KOPT-K1 (cell line): ENCODE results near the gene HOXA2.

ENCODE experiments used
- H3K27ac ChIP-seq: fragments of 200-600 bp; sonication (generic); 2 replicates; pipeline ENCODE4 v1.5.1; 2016; ENCODE audit warnings: antibody characterized with exemption, mild to moderate bottlenecking, low read depth, low read length; ENCODE audit not compliant: poor library complexity, severe bottlenecking
- H3K36me3 ChIP-seq: fragments of 200-600 bp; sonication (generic); 2 replicates; pipeline ENCODE4 v1.5.1; 2017; ENCODE audit warnings: antibody characterized with exemption, mild to moderate bottlenecking, low read length, moderate library complexity; ENCODE audit not compliant: insufficient read depth
- H3K9me3 ChIP-seq: fragments of 200-600 bp; sonication (generic); 2 replicates; pipeline ENCODE4 v1.5.1; 2017; ENCODE audit warnings: antibody characterized with exemption, low read length, mild to moderate bottlenecking; ENCODE audit not compliant: insufficient read depth, poor library complexity, severe bottlenecking

HOXA2 gene

DNA sequence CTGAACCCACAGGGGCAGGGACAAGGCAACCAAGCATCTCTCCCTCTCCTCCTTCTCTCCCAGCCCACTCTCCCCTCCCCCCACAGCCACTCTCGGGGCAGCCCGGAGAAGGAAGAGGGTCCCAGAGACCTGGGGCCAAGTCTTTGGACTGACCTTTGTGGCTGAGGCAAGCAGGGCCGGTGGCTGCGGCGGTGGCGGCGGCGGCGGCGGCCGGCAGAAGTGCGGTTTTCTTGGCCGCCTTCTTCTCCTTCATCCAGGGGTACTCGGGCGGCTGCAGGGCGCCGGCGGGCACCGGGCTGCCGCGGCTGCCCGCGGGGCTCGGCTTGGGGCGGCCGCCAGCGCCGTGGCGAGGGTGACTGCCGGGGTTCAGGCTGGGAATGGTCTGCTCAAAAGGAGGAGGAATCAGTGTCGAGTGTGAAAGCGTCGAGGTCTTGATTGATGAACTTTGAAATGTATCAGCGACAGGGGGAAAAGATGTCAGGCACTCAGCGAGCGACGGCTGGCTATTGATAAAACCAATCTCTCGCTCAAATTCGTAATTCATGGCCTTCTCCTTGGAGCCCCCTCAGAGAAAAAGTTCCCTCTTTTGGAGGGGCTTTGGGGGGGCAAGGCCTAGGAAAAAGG is 414 bp downstream of the HOXA2 start:
- no peak overlapping the region for H3K27ac ChIP-seq
- peaks cover 8% of the 10 kb centered on the region for H3K9me3 ChIP-seq
- H3K36me3 ChIP-seq = no peaks in the 10 kb centered on the region

- Histone ChIP-seq H3K9me3 (peaks cover 10% of the 10 kb centered on the region), H3K36me3 (no peaks in the 10 kb centered on the region), H3K27ac (no peak overlapping the region)
These were observed 1.1 kb downstream of the HOXA2 start for GRCh38 chr7:27101171-27101956.

- Histone ChIP-seq H3K27ac (no peak overlapping the region), H3K36me3 (no peaks in the 10 kb centered on the region), H3K9me3 (peaks cover 13% of the 10 kb centered on the region)
These were observed 1.8 kb downstream of the HOXA2 start for GRCh38 chr7:27100694-27101170.

DNA sequence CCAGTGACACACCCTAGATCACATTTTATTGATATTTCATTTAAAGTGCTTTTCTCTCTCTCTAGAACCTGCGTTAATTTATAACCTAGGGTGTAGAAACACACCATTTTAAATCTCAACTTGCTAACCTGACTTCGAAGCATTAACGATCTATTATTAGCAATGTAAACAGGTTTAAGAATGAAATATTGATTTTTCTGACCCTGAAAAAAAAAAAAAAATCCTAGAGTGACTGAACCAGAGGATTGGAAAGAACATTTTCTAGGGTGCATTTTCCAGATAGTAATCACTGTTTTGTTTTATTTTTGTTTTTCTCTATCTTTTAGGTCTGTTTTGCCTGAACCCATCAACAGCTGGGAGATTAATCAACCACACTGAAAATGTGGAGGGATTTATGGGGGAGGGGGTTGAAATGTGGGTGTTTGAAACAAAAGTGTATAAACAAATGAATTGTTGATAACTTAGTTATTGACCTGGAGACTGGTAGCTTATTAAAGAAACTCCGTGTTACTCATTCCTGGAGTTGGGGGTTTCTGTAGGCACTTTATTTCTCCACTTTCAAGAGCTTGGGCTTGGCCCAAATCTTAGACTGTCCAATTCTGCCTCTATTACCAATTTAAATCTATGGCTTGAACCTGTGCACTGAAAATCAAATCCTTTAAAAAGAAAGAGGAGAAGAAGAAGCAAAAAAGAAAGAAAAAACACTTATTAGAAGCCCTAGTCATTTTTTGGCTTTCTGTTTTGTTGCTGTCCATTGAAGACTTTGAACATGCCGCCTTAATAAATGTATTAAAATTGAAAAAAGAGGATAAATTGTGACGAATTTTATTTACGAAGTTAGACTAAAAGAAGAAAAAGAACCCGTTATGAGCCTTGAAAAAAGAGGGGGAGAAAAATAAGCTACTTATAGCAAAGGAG is 2.8 kb downstream of the HOXA2 start:
- Histone ChIP-seq H3K9me3 (peaks cover 18% of the 10 kb centered on the region), H3K36me3 (no peaks in the 10 kb centered on the region), H3K27ac (no peak overlapping the region)

- Histone ChIP-seq H3K36me3 (no peaks in the 10 kb centered on the region), H3K9me3 (peaks cover 21% of the 10 kb centered on the region), H3K27ac (no peak overlapping the region)
These were observed 3.7 kb downstream of the HOXA2 start for GRCh38 chr7:27098578-27099451.

DNA sequence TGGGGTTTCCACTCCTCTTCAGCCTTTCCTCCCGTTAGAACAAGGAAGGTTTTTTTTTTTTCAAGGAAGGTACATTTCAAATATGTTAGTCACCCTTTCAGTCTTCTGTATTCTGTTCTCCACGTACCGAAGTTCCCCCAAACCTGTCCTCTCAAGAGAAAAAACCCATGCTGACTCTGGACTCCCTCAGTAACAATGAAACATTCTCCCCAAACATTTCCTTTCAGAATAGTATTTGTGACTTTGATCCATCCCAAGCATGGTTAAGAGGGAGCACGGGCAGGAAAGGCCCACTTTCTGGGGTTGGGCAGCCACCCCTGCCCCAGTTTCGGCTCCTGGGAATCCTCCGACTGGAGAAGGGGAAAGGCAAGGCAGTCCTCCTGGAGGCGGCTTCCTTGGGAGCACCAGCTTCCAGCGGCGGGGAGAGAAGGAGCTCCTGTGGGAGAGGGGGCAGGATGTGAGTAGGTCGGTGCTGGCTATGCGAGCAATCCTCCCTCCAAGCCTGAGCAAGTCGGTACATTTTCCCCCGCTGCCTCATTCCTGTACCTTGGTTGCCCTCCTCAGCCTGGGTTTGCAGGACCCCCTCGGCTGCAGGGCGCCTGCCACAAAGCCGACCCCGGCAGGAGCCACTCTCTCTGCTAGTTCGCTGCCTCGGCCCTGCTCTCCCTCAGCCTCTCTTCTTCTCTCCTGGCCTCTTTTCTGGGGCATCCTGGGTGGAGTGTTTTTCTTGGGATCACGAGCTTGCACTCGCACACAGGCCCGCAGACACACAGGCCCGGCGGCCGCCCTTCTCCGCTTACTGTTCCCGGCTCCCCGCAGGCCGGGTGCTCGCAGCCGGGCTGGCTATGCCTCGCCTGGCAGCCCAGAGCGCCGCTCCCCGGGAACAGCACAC is 4.6 kb downstream of the HOXA2 start:
- Histone ChIP-seq H3K27ac (no peak overlapping the region), H3K36me3 (no peaks in the 10 kb centered on the region), H3K9me3 (peaks cover 19% of the 10 kb centered on the region)

DNA sequence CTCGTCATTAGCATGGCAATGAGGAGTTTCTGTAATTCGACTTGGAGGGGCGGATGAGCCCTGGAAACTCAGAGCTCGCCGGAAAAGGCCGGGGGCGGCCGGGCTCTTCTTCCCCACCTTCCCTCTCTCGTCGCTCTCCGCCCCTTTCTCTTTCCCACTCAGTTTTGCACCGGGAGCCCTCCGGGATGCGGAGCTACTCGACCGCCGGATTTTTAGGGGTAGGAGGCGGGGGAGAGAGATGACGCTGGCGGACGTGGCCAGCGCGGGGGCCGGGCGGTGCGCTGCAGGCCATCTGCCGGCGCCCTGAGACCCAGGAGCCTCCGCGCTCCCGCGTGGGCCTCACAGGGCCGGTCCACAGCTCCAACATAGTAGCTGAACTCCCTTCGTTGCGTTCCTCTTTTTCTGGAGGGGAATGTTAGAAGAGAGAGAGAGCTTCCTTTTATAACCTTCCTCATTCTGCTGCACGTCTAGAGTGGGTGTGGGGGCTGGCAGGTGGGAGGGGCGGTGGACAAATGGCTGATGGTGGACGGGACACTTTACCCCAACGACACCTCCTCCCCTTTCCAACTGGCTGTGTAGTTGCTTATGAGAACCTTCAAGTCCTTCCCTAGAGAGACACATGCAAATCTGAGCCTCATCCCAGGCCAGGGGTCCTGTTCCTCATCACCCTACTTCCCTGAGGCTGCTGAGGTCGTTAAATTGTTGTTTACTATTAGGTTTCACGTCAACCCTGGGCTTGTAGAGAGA is 5.5 kb downstream of the HOXA2 start:
- Histone ChIP-seq H3K36me3 (no peaks in the 10 kb centered on the region), H3K9me3 (peaks cover 21% of the 10 kb centered on the region), H3K27ac (no peak overlapping the region)

- Histone ChIP-seq H3K27ac (no peak within 1 kb of the TSS), H3K9me3 (peaks cover 21% of the 10 kb centered on the region), H3K36me3 (no peaks in the 10 kb centered on the region)
These were observed 6.4 kb downstream of the HOXA2 start, which contains the start of gene HOXA1 for GRCh38 chr7:27095897-27096767. Gene HOXA1 (minus strand): TSS chr7:27096000. CDS start chr7:27095912, 88 bp downstream.

GRCh38 chr7:27095050-27095896 is 7.2 kb downstream of the HOXA2 start:
- H3K9me3 ChIP-seq = peaks cover 21% of the 10 kb centered on the region

GRCh38 chr7:27094304-27095049 is 8.0 kb downstream of the HOXA2 start:
- peaks cover 21% of the 10 kb centered on the region for H3K9me3 ChIP-seq
- H3K36me3 ChIP-seq = no peaks in the 10 kb centered on the region
- H3K27ac ChIP-seq = no peak overlapping the region

More at GRCh38 chr7:27095050-27095896, 7.2 kb downstream of the HOXA2 start:
- H3K36me3 ChIP-seq = no peaks in the 10 kb centered on the region
- no peak overlapping the region for H3K27ac ChIP-seq
